Mucosa of descending colon (tissue), 3 donors: ENCODE measurements around the gene DPYD. TPM values are rescaled to one million over a fixed set of nuclear protein-coding genes. Genes with fewer than 3 reads are reported as not detected.
A peak's percentile ranks its signal among the peaks of the same experiment; 100 is the strongest.

Experiments
- ATAC-seq: fragments of 200-7000 bp; cut with Tn5 transposase; one replicate; pipeline ENCODE4 v1.9.1; 2020; ENCODE audit warnings: mild to moderate bottlenecking, moderate library complexity
- DNase-seq, 3 donors: peaks; one replicate each; pipeline ENCODE4 v3.0.0-alpha.2; 2020
- H3K36me3 ChIP-seq: fragments of 200-600 bp; one replicate; pipeline ENCODE4 v1.8.0; 2021; ENCODE audit warnings: low read depth, mild to moderate bottlenecking
- H3K4me1 ChIP-seq: fragments of 200-600 bp; one replicate; pipeline ENCODE4 v1.8.0; 2021; ENCODE audit warnings: low read depth, mild to moderate bottlenecking
- H3K4me3 ChIP-seq: fragments of 200-600 bp; one replicate; pipeline ENCODE4 v1.8.0; 2021; ENCODE audit warnings: mild to moderate bottlenecking
- H3K9me3 ChIP-seq: fragments of 200-600 bp; one replicate; pipeline ENCODE4 v1.8.0; 2021; ENCODE audit warnings: mild to moderate bottlenecking
- CTCF ChIP-seq: fragments of 200-600 bp; IDR thresholded peaks from one replicate; pipeline ENCODE4 v1.8.0; 2022; ENCODE audit warnings: antibody characterized with exemption, mild to moderate bottlenecking
- intact Hi-C, 2 donors: fragments of 100-400 bp; cut with DNase I in 1 of 2; cut with micrococcal nuclease in 1 of 2; formaldehyde crosslinking; loops; one replicate each; pipeline versions ENCODE4 v1.11.0 to v1.11.1; 2022; cut with DNase I, micrococcal nuclease
- total RNA-seq, 3 donors: library from RNA; stranded (reverse); fragmentation: NEBNext Ultra II Directional in 2 of 3; extraction: Animal tissue kit (Norgen Biotek cat#: 25700) in 2 of 3; gene quantifications; one replicate each; pipeline versions ENCODE4 v1.2.1 to v1.2.4, GENCODE V29; 2021 to 2023
- donor health status: DM: no; HTN: no; CAD: no; lungs with moderate emphysema.
- donor health status: DM: no; HTN: no; CAD: no.
- donor health status: DM: no; HTN: yes; CAD: no.

The DPYD gene
- total RNA-seq, 3 donors from 2014 or later, result 13.8 to 33.3 (median 19.7) TPM

GRCh38 chr1:97797403-97798183 lies 123.2 kb downstream of the DPYD start:
- DNase-seq (no peak), ATAC-seq (no peak)
- Histone ChIP-seq H3K4me3 (no peak overlapping the region), H3K9me3 (no peaks in the 10 kb centered on the region), H3K4me1 (no peaks in the 10 kb centered on the region), H3K36me3 (no peaks in the 10 kb centered on the region)
- no peak for TF ChIP-seq CTCF
- intact Hi-C loops, result no loop called here

DNA sequence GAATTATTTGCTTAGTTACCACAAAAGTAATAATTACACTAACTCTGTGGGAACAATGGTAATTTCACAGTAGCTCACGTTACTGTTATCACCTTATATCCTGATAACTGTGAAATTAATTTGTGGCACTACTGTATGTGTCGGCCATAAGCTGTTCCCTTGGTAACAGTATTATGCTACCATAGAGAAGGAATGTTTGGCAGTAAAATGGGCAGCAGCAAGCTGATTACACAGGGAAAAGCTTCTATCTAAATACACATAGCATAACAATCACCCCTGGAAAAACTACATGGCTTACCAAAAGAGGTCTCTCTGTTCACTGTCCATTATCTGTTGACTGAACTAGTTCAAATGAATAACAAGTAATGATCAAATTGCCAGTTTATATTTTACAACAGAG lies 124.1 kb downstream of the DPYD start:
- no peak for DNase-seq
- intact Hi-C loops, result no loop called here
- no peak for TF ChIP-seq CTCF
- Histone ChIP-seq H3K36me3 (no peaks in the 10 kb centered on the region), H3K9me3 (no peaks in the 10 kb centered on the region), H3K4me3 (no peak overlapping the region), H3K4me1 (no peaks in the 10 kb centered on the region)
- peak; percentile 87 for ATAC-seq

GRCh38 chr1:97792655-97793054 lies 128.2 kb downstream of the DPYD start:
- Histone ChIP-seq H3K4me1 (no peaks in the 10 kb centered on the region), H3K4me3 (no peak overlapping the region), H3K36me3 (no peaks in the 10 kb centered on the region), H3K9me3 (no peaks in the 10 kb centered on the region)
- ATAC-seq (no peak), DNase-seq (no peak)
- intact Hi-C loops, result no loop called here
- TF ChIP-seq CTCF, result no peak

DNA sequence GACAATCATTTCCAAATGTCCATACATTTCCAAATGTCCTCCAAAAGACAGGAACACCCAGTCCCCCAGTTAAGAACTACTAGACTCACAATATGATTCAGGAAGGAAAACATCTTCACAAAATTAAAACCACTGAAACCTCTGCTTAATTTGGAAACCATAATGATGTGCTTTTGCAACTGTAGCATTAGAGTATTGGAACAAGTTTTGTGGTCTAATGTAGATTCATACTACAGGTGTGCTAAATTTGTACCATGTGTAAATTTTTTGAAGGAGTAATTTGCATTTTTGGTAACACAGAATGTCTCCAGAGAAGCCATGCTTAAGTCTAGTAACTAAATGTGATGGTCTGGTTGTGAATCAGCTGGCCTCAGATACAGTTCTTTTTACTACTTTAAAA lies 129.6 kb downstream of the DPYD start:
- no peak for TF ChIP-seq CTCF
- DNase-seq (no peak), ATAC-seq (no peak)
- Histone ChIP-seq H3K9me3 (no peaks in the 10 kb centered on the region), H3K4me1 (no peaks in the 10 kb centered on the region), H3K4me3 (no peak overlapping the region), H3K36me3 (no peaks in the 10 kb centered on the region)
- intact Hi-C loops, result no loop called here

DNA sequence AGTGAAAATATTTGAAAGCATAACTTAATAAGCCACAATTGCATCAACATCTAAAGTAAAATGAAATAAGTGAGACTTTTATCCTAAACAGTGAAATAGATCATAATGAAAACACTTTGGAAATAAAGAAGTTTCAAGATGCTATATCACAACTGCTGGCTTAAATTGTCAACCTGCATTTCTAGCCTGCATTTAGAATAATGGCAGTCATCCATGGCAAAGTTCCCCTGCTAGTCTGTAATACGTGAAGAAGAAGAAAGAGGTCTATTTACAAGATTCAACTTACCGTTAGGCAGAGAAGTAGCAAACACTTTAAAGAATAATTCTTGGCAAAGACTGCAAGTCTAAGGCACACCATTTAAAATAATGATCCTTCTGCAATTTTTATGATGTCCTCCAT lies 133.6 kb downstream of the DPYD start:
- Histone ChIP-seq H3K4me3 (no peak overlapping the region), H3K4me1 (no peaks in the 10 kb centered on the region), H3K9me3 (no peaks in the 10 kb centered on the region), H3K36me3 (no peaks in the 10 kb centered on the region)
- TF ChIP-seq CTCF, result no peak
- ATAC-seq (no peak), DNase-seq (no peak)
- intact Hi-C loops, result no loop called here
